Dendritic cell treated with granulocyte-macrophage colony-stimulating factor and Interleukin-4, amounts not matched to agents 40 ng/mL and 50 ng/mL, for 4 days (primary cell): ENCODE measurements around the gene HSPB9.
A peak's percentile ranks its signal among the peaks of the same experiment; 100 is the strongest.

Source experiments
- H3K27ac Mint-ChIP-seq: one replicate; pipeline ENCODE4 v1.8.0; 2022; ENCODE audit warnings: mild to moderate bottlenecking, mixed read lengths
- H3K27me3 Mint-ChIP-seq: one replicate; pipeline ENCODE4 v1.8.0; 2022; ENCODE audit warnings: mild to moderate bottlenecking, mixed read lengths
- H3K36me3 Mint-ChIP-seq: one replicate; pipeline ENCODE4 v1.8.0; 2022; ENCODE audit warnings: low read depth, mixed read lengths
- H3K4me1 Mint-ChIP-seq: one replicate; pipeline ENCODE4 v1.8.0; 2022; ENCODE audit warnings: low read depth, mixed read lengths
- H3K4me3 Mint-ChIP-seq: one replicate; pipeline ENCODE4 v1.8.0; 2022; ENCODE audit warnings: mild to moderate bottlenecking, moderate library complexity, mixed read lengths
- H3K9me3 Mint-ChIP-seq: one replicate; pipeline ENCODE4 v1.8.0; 2022; ENCODE audit warnings: mixed read lengths
- intact Hi-C: fragments of 100-400 bp; cut with micrococcal nuclease; formaldehyde crosslinking; loops from one replicate; pipeline ENCODE4 v1.15.0; 2022

Gene HSPB9

GRCh38 chr17:42120770-42121769 is 1.5 kb upstream of the HSPB9 start, which contains the start of gene KAT2A:
Gene KAT2A, minus strand, starts transcription at chr17:42121367. Its CDS starts 63 bp downstream, at chr17:42121304.
- Mint-ChIP-seq H3K4me3 (peak within 1 kb of the TSS; percentile 58), H3K9me3 (no peaks in the 10 kb centered on the region), H3K4me1 (peaks cover 44% of the 10 kb centered on the region), H3K27me3 (no peaks in the 10 kb centered on the region), H3K36me3 (peaks cover 77% of the 10 kb centered on the region), H3K27ac (peak within 1 kb of the TSS; percentile 72)
- intact Hi-C loops = no loop called here

- Mint-ChIP-seq H3K27ac (no peak overlapping the region), H3K36me3 (peaks cover 81% of the 10 kb centered on the region), H3K4me1 (peaks cover 44% of the 10 kb centered on the region), H3K4me3 (no peak overlapping the region), H3K27me3 (no peaks in the 10 kb centered on the region), H3K9me3 (no peaks in the 10 kb centered on the region)
- intact Hi-C loops = no loop called here
Observed at GRCh38 chr17:42124256-42124655, 1.7 kb downstream of the HSPB9 start.

- Mint-ChIP-seq H3K27me3 (no peaks in the 10 kb centered on the region), H3K9me3 (no peaks in the 10 kb centered on the region), H3K4me3 (no peak overlapping the region), H3K27ac (no peak overlapping the region), H3K4me1 (peaks cover 48% of the 10 kb centered on the region), H3K36me3 (peaks cover 85% of the 10 kb centered on the region)
- intact Hi-C loops = no loop called here
Observed at GRCh38 chr17:42125565-42125964, 3.0 kb downstream of the HSPB9 start.

GRCh38 chr17:42126836-42127235 is 4.2 kb downstream of the HSPB9 start:
- H3K27me3 Mint-ChIP-seq = no peaks in the 10 kb centered on the region
- no peaks in the 10 kb centered on the region for H3K9me3 Mint-ChIP-seq
- intact Hi-C loops = no loop called here
- peaks cover 96% of the 10 kb centered on the region for H3K36me3 Mint-ChIP-seq
- H3K4me1 Mint-ChIP-seq = peaks cover 53% of the 10 kb centered on the region
- H3K4me3 Mint-ChIP-seq = no peak overlapping the region
- peak overlapping the region; percentile 46 for H3K27ac Mint-ChIP-seq

- Mint-ChIP-seq H3K36me3 (peaks cover 90% of the 10 kb centered on the region), H3K27me3 (no peaks in the 10 kb centered on the region), H3K4me3 (no peak overlapping the region), H3K4me1 (peaks cover 49% of the 10 kb centered on the region), H3K27ac (peak overlapping the region; percentile 46), H3K9me3 (no peaks in the 10 kb centered on the region)
- intact Hi-C loops = no loop called here
Observed at GRCh38 chr17:42127414-42127813, 4.8 kb downstream of the HSPB9 start.

GRCh38 chr17:42129109-42129837 is 6.7 kb downstream of the HSPB9 start:
- peaks cover 64% of the 10 kb centered on the region for H3K4me1 Mint-ChIP-seq
- H3K4me3 Mint-ChIP-seq = peak overlapping the region; percentile 44
- H3K27ac Mint-ChIP-seq = peak overlapping the region; percentile 85
- no peaks in the 10 kb centered on the region for H3K9me3 Mint-ChIP-seq
- intact Hi-C loops = no loop called here
- H3K36me3 Mint-ChIP-seq = peaks cover 92% of the 10 kb centered on the region
- H3K27me3 Mint-ChIP-seq = no peaks in the 10 kb centered on the region

- intact Hi-C loops = loop anchor here (5.0 kb wide), 1 partner anchor 37 kb away; no protein-coding TSS in a partner anchor
- Mint-ChIP-seq H3K27ac (peak overlapping the region; percentile 85), H3K4me3 (peak overlapping the region; percentile 53), H3K4me1 (peaks cover 67% of the 10 kb centered on the region), H3K9me3 (no peaks in the 10 kb centered on the region), H3K27me3 (no peaks in the 10 kb centered on the region), H3K36me3 (peaks cover 88% of the 10 kb centered on the region)
Observed at GRCh38 chr17:42130310-42130936, 7.8 kb downstream of the HSPB9 start.

GRCh38 chr17:42131232-42131631 is 8.6 kb downstream of the HSPB9 start:
- Mint-ChIP-seq H3K36me3 (peaks cover 88% of the 10 kb centered on the region), H3K4me1 (peaks cover 75% of the 10 kb centered on the region), H3K27ac (peak overlapping the region; percentile 85), H3K4me3 (peak overlapping the region; percentile 2), H3K9me3 (no peaks in the 10 kb centered on the region), H3K27me3 (no peaks in the 10 kb centered on the region)
- intact Hi-C loops = loop anchor here (5.0 kb wide), 1 partner anchor 36 kb away; no protein-coding TSS in a partner anchor

- intact Hi-C loops = loop anchor here (5.0 kb wide), 1 partner anchor 35 kb away; no protein-coding TSS in a partner anchor
- H3K36me3 Mint-ChIP-seq = peaks cover 88% of the 10 kb centered on the region
- no peak overlapping the region for H3K4me3 Mint-ChIP-seq
Observed at GRCh38 chr17:42131981-42132432, 9.4 kb downstream of the HSPB9 start.

GRCh38 chr17:42132941-42133340 is 10.3 kb downstream of the HSPB9 start:
- peak overlapping the region; percentile 64 for H3K4me3 Mint-ChIP-seq
- peaks cover 88% of the 10 kb centered on the region for H3K36me3 Mint-ChIP-seq
- H3K27me3 Mint-ChIP-seq = no peaks in the 10 kb centered on the region
- peak overlapping the region; percentile 85 for H3K27ac Mint-ChIP-seq
- peaks cover 84% of the 10 kb centered on the region for H3K4me1 Mint-ChIP-seq
- H3K9me3 Mint-ChIP-seq = no peaks in the 10 kb centered on the region
- intact Hi-C loops = loop anchor here (5.0 kb wide), 1 partner anchor 34 kb away; no protein-coding TSS in a partner anchor

More at GRCh38 chr17:42131981-42132432, 9.4 kb downstream of the HSPB9 start:
- Mint-ChIP-seq H3K27ac (peak overlapping the region; percentile 85), H3K4me1 (peaks cover 82% of the 10 kb centered on the region), H3K27me3 (no peaks in the 10 kb centered on the region), H3K9me3 (no peaks in the 10 kb centered on the region)

- peak overlapping the region; percentile 85 for H3K27ac Mint-ChIP-seq
- H3K4me3 Mint-ChIP-seq = no peak overlapping the region
- no peaks in the 10 kb centered on the region for H3K27me3 Mint-ChIP-seq
- H3K36me3 Mint-ChIP-seq = peaks cover 86% of the 10 kb centered on the region
- no peaks in the 10 kb centered on the region for H3K9me3 Mint-ChIP-seq
- intact Hi-C loops = loop anchor here (5.0 kb wide), 1 partner anchor 34 kb away; no protein-coding TSS in a partner anchor
- peaks cover 84% of the 10 kb centered on the region for H3K4me1 Mint-ChIP-seq
Observed at GRCh38 chr17:42133461-42134041, 10.9 kb downstream of the HSPB9 start.

- Mint-ChIP-seq H3K27me3 (no peaks in the 10 kb centered on the region), H3K4me3 (no peak overlapping the region), H3K27ac (peak overlapping the region; percentile 92), H3K36me3 (peaks cover 78% of the 10 kb centered on the region), H3K4me1 (peaks cover 83% of the 10 kb centered on the region), H3K9me3 (no peaks in the 10 kb centered on the region)
- intact Hi-C loops = no loop called here
Observed at GRCh38 chr17:42135151-42135550, 12.5 kb downstream of the HSPB9 start.
